Neural cell (in vitro differentiated cells): ENCODE data around the gene LRRC37A3. TPM values are rescaled to one million over a fixed set of nuclear protein-coding genes. Genes with fewer than 3 reads are reported as not detected.

Experiments used
- H2AFZ ChIP-seq: fragments of 200-600, 300-800 bp; sonication (generic), shearing (Covaris generic); 2 replicates; pipeline ENCODE4 v1.6.0; 2014; ENCODE audit warnings: low read depth, mild to moderate bottlenecking, antibody characterized with exemption, low read length, moderate library complexity
- H3F3A ChIP-seq: fragments of 200-600 bp; shearing (Covaris generic); 2 replicates; pipeline ENCODE4 v1.6.1; 2016; ENCODE audit warnings: mild to moderate bottlenecking, moderate library complexity, mixed read lengths, antibody characterized with exemption, low read length; ENCODE audit not compliant: insufficient read depth, poor library complexity, severe bottlenecking
- H3K27ac ChIP-seq: fragments of 200-600, 300-800 bp; sonication (generic), shearing (Covaris generic); 2 replicates; pipeline ENCODE4 v1.5.1; 2014; ENCODE audit warnings: mild to moderate bottlenecking, low read length, moderate library complexity
- H3K27me3 ChIP-seq: fragments of 300-800, 200-600 bp; sonication (generic), shearing (Covaris generic); 2 replicates; pipeline ENCODE4 v1.6.0; 2014; ENCODE audit warnings: mild to moderate bottlenecking, low read depth, low read length, moderate library complexity; ENCODE audit not compliant: insufficient read depth
- H3K36me3 ChIP-seq: fragments of 300-800, 200-600 bp; sonication (generic), shearing (Covaris generic); 2 replicates; pipeline ENCODE4 v1.5.1; 2014; ENCODE audit warnings: mild to moderate bottlenecking, antibody characterized with exemption, low read length, moderate library complexity; ENCODE audit not compliant: insufficient read depth
- H3K4me2 ChIP-seq: fragments of 300-800, 200-600 bp; sonication (generic), shearing (Covaris generic); 2 replicates; pipeline ENCODE4 v1.6.0; 2014; ENCODE audit warnings: mild to moderate bottlenecking, low read length
- H3K4me3 ChIP-seq: fragments of 300-800, 200-600 bp; sonication (generic), shearing (Covaris generic); 2 replicates; pipeline ENCODE4 v1.5.1; 2014; ENCODE audit warnings: mild to moderate bottlenecking, low read length, moderate library complexity
- H3K79me2 ChIP-seq: fragments of 200-600 bp; shearing (Covaris generic); replicated peaks from 2 replicates; pipeline ENCODE4 v1.6.0; 2014; ENCODE audit warnings: mild to moderate bottlenecking, low read length, moderate library complexity; ENCODE audit not compliant: insufficient read depth
- H3K9ac ChIP-seq: fragments of 300-800, 200-600 bp; sonication (generic), shearing (Covaris generic); 2 replicates; pipeline ENCODE4 v1.6.1; 2016; ENCODE audit warnings: mild to moderate bottlenecking, low read length, mixed read lengths
- H3K9me2 ChIP-seq: fragments of 200-600 bp; shearing (Covaris generic); 2 replicates; pipeline ENCODE4 v1.6.1; 2016; ENCODE audit warnings: mild to moderate bottlenecking, low read length, mixed read lengths; ENCODE audit not compliant: insufficient read depth
- H3K9me3 ChIP-seq: fragments of 200-600, 300-800 bp; sonication (generic), shearing (Covaris generic); 2 replicates; pipeline ENCODE4 v1.6.1; 2016; ENCODE audit warnings: mild to moderate bottlenecking, mixed run types, low read length, moderate library complexity, mixed read lengths
- H4K20me1 ChIP-seq: fragments of 200-600 bp; shearing (Covaris generic); 2 replicates; pipeline ENCODE4 v1.6.1; 2016; ENCODE audit warnings: mild to moderate bottlenecking, mixed run types; ENCODE audit not compliant: insufficient read depth
- CTCF ChIP-seq: fragments of 450-650 bp; IDR thresholded peaks from 2 replicates; pipeline ENCODE4 v1.5.1; 2014; ENCODE audit warnings: antibody characterized with exemption, mild to moderate bottlenecking, moderate library complexity; ENCODE audit not compliant: poor library complexity, severe bottlenecking
- EP300 ChIP-seq: fragments of 450-650 bp; conservative IDR thresholded peaks from 2 replicates; pipeline ENCODE4 v1.6.1; 2014; ENCODE audit warnings: antibody characterized with exemption, mild to moderate bottlenecking, moderate library complexity; ENCODE audit not compliant: poor library complexity, severe bottlenecking
- EZH2 ChIP-seq: fragments of 200-600, 300-800 bp; shearing (Covaris generic), sonication (generic); IDR thresholded peaks from 2 replicates; pipeline ENCODE4 v1.6.1; 2014; ENCODE audit warnings: antibody characterized with exemption, low read length, borderline replicate concordance, mild to moderate bottlenecking; ENCODE audit not compliant: insufficient read depth, poor library complexity, severe bottlenecking
- MXI1 ChIP-seq: fragments of 450-650 bp; conservative IDR thresholded peaks from 2 replicates; pipeline ENCODE4 v1.6.1; 2014; ENCODE audit warnings: antibody characterized with exemption, mild to moderate bottlenecking; ENCODE audit not compliant: poor library complexity, severe bottlenecking
- POLR2AphosphoS5 ChIP-seq: IDR thresholded peaks from 2 replicates; pipeline ENCODE4 v1.6.1; 2012
- RAD21 ChIP-seq: fragments of 450-650 bp; conservative IDR thresholded peaks from 2 replicates; pipeline ENCODE4 v1.6.1; 2014; ENCODE audit warnings: antibody characterized with exemption, mild to moderate bottlenecking, moderate library complexity
- REST ChIP-seq: IDR thresholded peaks from 2 replicates; pipeline ENCODE4 v1.6.1; 2012; ENCODE audit warnings: borderline replicate concordance
- SMC3 ChIP-seq: fragments of 450-650 bp; conservative IDR thresholded peaks from 2 replicates; pipeline ENCODE4 v1.6.1; 2014; ENCODE audit warnings: antibody characterized with exemption, mild to moderate bottlenecking, moderate library complexity; ENCODE audit not compliant: poor library complexity
- TAF1 ChIP-seq: IDR thresholded peaks from 2 replicates; pipeline ENCODE4 v1.6.1; 2012; ENCODE audit warnings: low read depth
- polyA plus RNA-seq: library from polyadenylated mRNA; depleted of rRNA; stranded (reverse); fragments of >200 nt; gene quantifications from 2 replicates; pipeline ENCODE4 v1.2.3, GENCODE V29; 2014

LRRC37A3 gene
- polyA plus RNA-seq, 1 donor from 2014 or later: 5.3 TPM

GRCh38 chr17:64950871-64951270 lies 31.6 kb upstream of the LRRC37A3 start:
- no peak overlapping the region for H2AFZ ChIP-seq
- H3K27ac ChIP-seq: no peak overlapping the region
- H3K9ac ChIP-seq: no peak overlapping the region
- no peaks in the 10 kb centered on the region for H3F3A ChIP-seq
- no peaks in the 10 kb centered on the region for H3K9me2 ChIP-seq
- no peak overlapping the region for H3K4me2 ChIP-seq
- no peaks in the 10 kb centered on the region for H3K9me3 ChIP-seq
- H3K79me2 ChIP-seq: no peaks in the 10 kb centered on the region
- TF ChIP-seq POLR2AphosphoS5 (no peak), EP300 (no peak), REST (no peak), SMC3 (no peak), EZH2 (no peak), MXI1 (no peak), TAF1 (no peak), RAD21 (no peak), CTCF (no peak)
- H3K36me3 ChIP-seq: no peaks in the 10 kb centered on the region
- H4K20me1 ChIP-seq: no peaks in the 10 kb centered on the region
- no peak overlapping the region for H3K4me3 ChIP-seq
- no peaks in the 10 kb centered on the region for H3K27me3 ChIP-seq

GRCh38 chr17:64947152-64947551 lies 27.9 kb upstream of the LRRC37A3 start:
- no peaks in the 10 kb centered on the region for H3K27me3 ChIP-seq
- no peaks in the 10 kb centered on the region for H4K20me1 ChIP-seq
- H3K27ac ChIP-seq: no peak overlapping the region
- TF ChIP-seq SMC3: no peak
- TF ChIP-seq EP300: no peak
- TF ChIP-seq REST: no peak
- TF ChIP-seq TAF1: no peak
- TF ChIP-seq RAD21: no peak
- no peak for TF ChIP-seq CTCF
- no peak for TF ChIP-seq MXI1
- TF ChIP-seq EZH2: no peak
- no peak for TF ChIP-seq POLR2AphosphoS5
- no peak overlapping the region for H2AFZ ChIP-seq
- H3K4me2 ChIP-seq: no peak overlapping the region
- H3K79me2 ChIP-seq: no peaks in the 10 kb centered on the region
- H3K9ac ChIP-seq: no peak overlapping the region
- H3K9me3 ChIP-seq: no peaks in the 10 kb centered on the region
- no peaks in the 10 kb centered on the region for H3K36me3 ChIP-seq
- no peaks in the 10 kb centered on the region for H3F3A ChIP-seq
- no peaks in the 10 kb centered on the region for H3K9me2 ChIP-seq
- no peak overlapping the region for H3K4me3 ChIP-seq
